Fibroblast of lung (primary cell): ENCODE data around the gene EID2B. TPM values are rescaled to one million over a fixed set of nuclear protein-coding genes. Genes with fewer than 3 reads are reported as not detected.

Experiments
- DNase-seq, 2 donors: peaks; one replicate each; pipeline versions ENCODE4 v3.0.0 to v3.0.0-alpha.2; 2010; ENCODE audit warnings: low read depth in 2 of 2
- H2AFZ ChIP-seq: 2 replicates; pipeline ENCODE4 v1.5.1; 2012; ENCODE audit warnings: low read length, control low read depth, inconsistent platforms
- H3K27ac ChIP-seq: 2 replicates; pipeline ENCODE4 v1.5.1; 2011; ENCODE audit warnings: low read length, control low read depth; ENCODE audit not compliant: insufficient read depth
- H3K27me3 ChIP-seq: 2 replicates; pipeline ENCODE4 v1.5.1; 2011; ENCODE audit warnings: mild to moderate bottlenecking, low read length; ENCODE audit not compliant: control insufficient read depth, insufficient read depth
- H3K36me3 ChIP-seq: 2 replicates; pipeline ENCODE4 v1.5.1; 2011; ENCODE audit warnings: low read length; ENCODE audit not compliant: control insufficient read depth, insufficient read depth
- H3K4me1 ChIP-seq: 2 replicates; pipeline ENCODE4 v1.5.1; 2011; ENCODE audit warnings: low read length; ENCODE audit not compliant: control insufficient read depth, insufficient read depth; ENCODE audit errors: extremely low read depth
- H3K4me2 ChIP-seq: 2 replicates; pipeline ENCODE4 v1.5.1; 2011; ENCODE audit warnings: low read length, control low read depth; ENCODE audit not compliant: insufficient read depth; ENCODE audit errors: extremely low read depth
- H3K4me3 ChIP-seq, 4 experiments: fragments of 200-600 bp in 1 of 4; sonication (generic) in 1 of 4; replicated peaks in 1 of 4; 2 replicates each; pipeline ENCODE4 v1.5.1; 2011 to 2016; ENCODE audit warnings: low read length in 4 of 4, low read depth in 3 of 4, mild to moderate bottlenecking in 3 of 4, control low read depth in 2 of 4, inconsistent platforms in 1 of 4, mixed read lengths in 1 of 4; ENCODE audit not compliant: insufficient read depth in 1 of 4; ENCODE audit errors: control extremely low read depth in 1 of 4
- H3K79me2 ChIP-seq: 2 replicates; pipeline ENCODE4 v1.5.1; 2012; ENCODE audit warnings: mild to moderate bottlenecking, low read length, inconsistent platforms; ENCODE audit not compliant: control insufficient read depth, insufficient read depth
- H3K9ac ChIP-seq: 2 replicates; pipeline ENCODE4 v1.5.1; 2011; ENCODE audit warnings: mild to moderate bottlenecking, low read length, control low read depth; ENCODE audit not compliant: insufficient read depth
- H3K9me3 ChIP-seq: 2 replicates; pipeline ENCODE4 v1.5.1; 2012; ENCODE audit warnings: low read depth, low read length; ENCODE audit not compliant: control insufficient read depth, insufficient read depth
- H4K20me1 ChIP-seq: 2 replicates; pipeline ENCODE4 v1.5.1; 2011; ENCODE audit warnings: low read length; ENCODE audit not compliant: control insufficient read depth, insufficient read depth; ENCODE audit errors: extremely low read depth
- EZH2 ChIP-seq: IDR thresholded peaks from 2 replicates; pipeline ENCODE4 v1.5.1; 2012; ENCODE audit warnings: low read length, control low read depth, mild to moderate bottlenecking; ENCODE audit errors: missing control alignments
- polyA plus RNA-seq, 2 donors: library from polyadenylated mRNA; depleted of rRNA in 1 of 2; stranded (reverse) in 1 of 2; unstranded in 1 of 2; fragments of >200 nt; gene quantifications; 2 replicates each; pipeline ENCODE4 v1.2.1, GENCODE V29; 2011 to 2012; ENCODE audit warnings: missing spikeins in 1 of 2
- total RNA-seq: library from RNA; depleted of rRNA; stranded (reverse); fragments of >200 nt; gene quantifications from 2 replicates; pipeline ENCODE4 v1.2.1, GENCODE V29; 2014
- TF ChIP-seq, protein P1 (sequence below), 2 donors: IDR thresholded peaks in 1 of 2; conservative IDR thresholded peaks in 1 of 2; 1 replicate in 1 of 2; 2 replicates in 1 of 2; pipeline ENCODE4 v1.5.1; 2011 to 2012; ENCODE audit warnings: low read length in 2 of 2, control low read depth in 1 of 2, inconsistent platforms in 1 of 2, low read depth in 1 of 2, mild to moderate bottlenecking in 1 of 2

Gene EID2B
- total and polyA plus RNA-seq, 2 donors (not counting 1 experiment from before 2014, with no cell fraction given): 3.4 to 4.1 TPM

DNA sequence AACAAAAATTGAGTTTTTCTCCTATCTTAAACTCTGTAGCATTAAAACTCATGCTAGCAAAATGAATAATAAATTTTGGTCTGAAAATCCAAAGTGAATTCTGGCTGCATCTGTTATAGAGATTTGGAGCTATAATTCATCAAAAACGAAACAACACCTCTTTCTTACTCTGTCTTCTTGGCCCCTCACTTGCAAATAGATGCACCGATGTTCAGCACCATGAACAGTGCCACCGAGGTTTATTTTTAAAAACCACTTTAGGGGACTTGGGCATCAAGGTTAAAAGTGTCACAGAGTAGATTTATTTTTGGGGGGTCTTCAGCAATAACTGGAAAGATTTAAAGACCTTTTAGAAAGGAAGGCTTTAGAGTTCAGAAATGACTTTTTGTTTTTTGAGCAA is 33.4 kb upstream of the EID2B start:
- no peaks in the 10 kb centered on the region for H3K79me2 ChIP-seq
- H3K4me3 ChIP-seq: no peak overlapping the region
- H2AFZ ChIP-seq: no peak overlapping the region
- no peak overlapping the region for H3K4me2 ChIP-seq
- no peaks in the 10 kb centered on the region for H3K36me3 ChIP-seq
- TF ChIP-seq EZH2: no peak
- TF ChIP-seq, protein P1, sequence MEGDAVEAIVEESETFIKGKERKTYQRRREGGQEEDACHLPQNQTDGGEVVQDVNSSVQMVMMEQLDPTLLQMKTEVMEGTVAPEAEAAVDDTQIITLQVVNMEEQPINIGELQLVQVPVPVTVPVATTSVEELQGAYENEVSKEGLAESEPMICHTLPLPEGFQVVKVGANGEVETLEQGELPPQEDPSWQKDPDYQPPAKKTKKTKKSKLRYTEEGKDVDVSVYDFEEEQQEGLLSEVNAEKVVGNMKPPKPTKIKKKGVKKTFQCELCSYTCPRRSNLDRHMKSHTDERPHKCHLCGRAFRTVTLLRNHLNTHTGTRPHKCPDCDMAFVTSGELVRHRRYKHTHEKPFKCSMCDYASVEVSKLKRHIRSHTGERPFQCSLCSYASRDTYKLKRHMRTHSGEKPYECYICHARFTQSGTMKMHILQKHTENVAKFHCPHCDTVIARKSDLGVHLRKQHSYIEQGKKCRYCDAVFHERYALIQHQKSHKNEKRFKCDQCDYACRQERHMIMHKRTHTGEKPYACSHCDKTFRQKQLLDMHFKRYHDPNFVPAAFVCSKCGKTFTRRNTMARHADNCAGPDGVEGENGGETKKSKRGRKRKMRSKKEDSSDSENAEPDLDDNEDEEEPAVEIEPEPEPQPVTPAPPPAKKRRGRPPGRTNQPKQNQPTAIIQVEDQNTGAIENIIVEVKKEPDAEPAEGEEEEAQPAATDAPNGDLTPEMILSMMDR (conservative IDR thresholded peaks at IDR 0.05 in 1 of 2, IDR thresholded peaks at IDR 0.05 in 1 of 2; ENCODE audit: low read depth in 1 of 2, low read length in 2 of 2): no peak
- no peak overlapping the region for H3K27ac ChIP-seq
- no peaks in the 10 kb centered on the region for H3K27me3 ChIP-seq
- no peaks in the 10 kb centered on the region for H3K4me1 ChIP-seq
- H4K20me1 ChIP-seq: no peaks in the 10 kb centered on the region
- H3K9ac ChIP-seq: no peak overlapping the region
- H3K9me3 ChIP-seq: no peaks in the 10 kb centered on the region
- DNase-seq: no peak

DNA sequence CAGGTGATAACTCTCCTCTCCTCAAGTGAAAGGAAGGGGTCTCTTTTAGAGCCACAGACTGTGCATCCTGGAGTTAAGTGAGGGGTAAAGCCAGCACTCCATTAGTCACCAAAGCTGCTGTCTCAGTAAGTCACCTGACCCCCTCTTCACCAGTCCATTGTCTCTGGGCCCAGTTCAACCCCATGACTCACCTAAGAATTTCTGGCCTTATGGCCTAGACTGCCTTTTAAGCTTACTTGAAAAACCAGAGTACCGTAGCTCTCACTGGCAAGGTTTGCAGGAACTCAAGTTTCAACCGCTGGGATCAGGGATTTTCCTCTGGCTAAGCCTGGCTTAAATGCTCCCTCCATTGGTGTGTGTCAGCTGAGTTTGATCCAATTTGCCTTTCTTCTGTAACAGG is 30.8 kb upstream of the EID2B start:
- Histone ChIP-seq H3K27me3 (peaks cover 4% of the 10 kb centered on the region), H2AFZ (no peak overlapping the region), H3K36me3 (no peaks in the 10 kb centered on the region), H3K27ac (no peak overlapping the region), H3K4me3 (no peak overlapping the region), H4K20me1 (no peaks in the 10 kb centered on the region), H3K4me2 (no peak overlapping the region), H3K9ac (no peak overlapping the region), H3K4me1 (no peaks in the 10 kb centered on the region), H3K79me2 (no peaks in the 10 kb centered on the region), H3K9me3 (no peaks in the 10 kb centered on the region)
- DNase-seq: peak in 1 of 2 donors; percentile 70
- TF ChIP-seq EZH2: no peak

DNA sequence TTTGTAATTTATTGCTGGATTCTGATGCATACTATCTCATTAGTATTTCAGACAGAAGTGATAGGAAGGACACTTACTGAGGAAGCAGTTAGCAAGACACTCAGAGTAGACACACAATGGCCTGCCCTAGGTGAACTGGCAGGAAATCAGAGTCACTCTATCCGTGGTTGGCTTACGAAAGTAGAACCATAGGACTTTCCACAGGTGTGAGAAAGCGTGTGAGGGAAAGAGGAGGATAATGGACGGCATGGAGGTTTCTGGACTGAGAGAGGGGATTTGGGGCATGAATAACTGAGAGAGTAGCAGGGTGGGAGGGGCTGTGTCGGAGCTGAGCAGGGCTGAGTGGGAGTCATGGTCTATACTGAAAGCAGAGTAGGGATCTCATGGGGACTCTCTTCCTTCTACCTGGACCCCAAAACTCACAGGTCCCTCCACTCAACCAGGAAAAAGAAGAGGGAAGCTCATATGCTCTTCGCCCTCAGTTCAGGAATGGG is 26.0 kb upstream of the EID2B start:
- TF ChIP-seq, protein P1 (conservative IDR thresholded peaks at IDR 0.05 in 1 of 2, IDR thresholded peaks at IDR 0.05 in 1 of 2; ENCODE audit: low read depth in 1 of 2, low read length in 2 of 2): no peak
- TF ChIP-seq EZH2: no peak
- no peak overlapping the region for H3K27ac ChIP-seq
- no peak overlapping the region for H2AFZ ChIP-seq
- H4K20me1 ChIP-seq: no peaks in the 10 kb centered on the region
- no peak for DNase-seq
- no peak overlapping the region for H3K9ac ChIP-seq
- no peaks in the 10 kb centered on the region for H3K36me3 ChIP-seq
- H3K9me3 ChIP-seq: no peaks in the 10 kb centered on the region
- no peaks in the 10 kb centered on the region for H3K79me2 ChIP-seq
- no peaks in the 10 kb centered on the region for H3K4me1 ChIP-seq
- no peak overlapping the region for H3K4me2 ChIP-seq
- no peak overlapping the region for H3K4me3 ChIP-seq
- peaks cover 4% of the 10 kb centered on the region for H3K27me3 ChIP-seq
